GM18499 (cell line): ENCODE results near the gene HMGXB4.

Source experiments
- ATAC-seq: cut with Tn5 transposase; IDR thresholded peaks from one replicate; pipeline ENCODE4 v1.9.1; 2021; ENCODE audit warnings: moderate number of reproducible peaks; ENCODE audit not compliant: insufficient read depth, unreplicated experiment

Gene HMGXB4

DNA sequence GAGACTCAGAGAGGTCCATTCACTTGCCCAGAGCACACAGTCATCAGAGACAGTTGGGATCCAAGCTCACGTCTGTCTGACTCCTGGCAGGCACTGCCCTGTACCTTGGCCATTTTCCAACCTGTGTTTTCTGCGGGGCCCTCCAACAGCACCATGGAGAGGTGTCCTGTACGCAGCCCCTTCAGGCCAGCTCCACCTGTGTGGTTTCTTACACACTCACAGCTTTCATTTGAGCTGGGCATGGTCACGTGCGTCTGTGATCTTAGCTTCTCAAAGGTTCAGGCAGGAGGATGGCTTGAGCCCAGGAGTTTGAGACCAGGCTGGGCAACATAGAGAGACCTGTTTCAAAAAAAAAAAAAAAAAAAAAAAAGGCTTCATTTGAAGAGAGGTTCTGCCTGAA is 66.8 kb downstream of the HMGXB4 start:
- no peak for ATAC-seq

DNA sequence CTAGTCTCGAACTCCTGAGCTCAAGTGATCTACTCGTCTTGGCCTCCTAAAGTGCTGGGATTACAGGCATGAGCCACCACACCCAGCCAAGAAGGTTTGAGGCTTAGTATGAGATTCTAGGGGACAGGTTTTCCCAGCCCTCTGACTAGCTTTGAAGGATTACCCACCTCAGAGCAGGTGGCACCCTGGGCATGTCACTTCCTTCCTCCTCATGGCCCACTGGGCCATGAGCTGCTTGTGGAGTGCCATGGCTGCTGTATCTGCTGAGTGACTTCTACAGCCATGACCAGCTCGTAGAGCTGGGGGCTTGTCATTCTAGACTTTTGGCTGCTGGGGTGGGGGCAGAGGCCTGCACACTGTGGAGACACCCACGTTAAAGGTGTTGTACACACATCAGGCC is 67.5 kb downstream of the HMGXB4 start:
- no peak for ATAC-seq

DNA sequence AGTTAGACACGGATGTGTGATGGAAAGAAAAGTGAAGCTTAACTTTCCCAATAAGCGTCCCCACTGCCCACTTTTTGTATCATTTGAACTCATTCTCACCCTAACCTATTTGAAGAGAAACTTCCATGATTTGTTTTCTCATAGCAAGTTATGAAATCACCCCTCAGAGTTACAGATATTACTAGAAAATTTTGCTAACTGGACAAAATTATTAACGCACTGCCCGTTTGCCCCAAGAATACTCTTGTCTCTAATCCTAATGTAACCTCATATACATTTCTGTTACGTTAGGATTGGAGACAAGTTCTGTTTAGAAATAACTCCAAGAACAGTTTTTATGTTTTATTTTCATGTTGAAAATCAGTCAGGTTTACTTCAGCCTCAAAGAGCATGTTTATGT is 67.9 kb downstream of the HMGXB4 start:
- ATAC-seq = no peak

DNA sequence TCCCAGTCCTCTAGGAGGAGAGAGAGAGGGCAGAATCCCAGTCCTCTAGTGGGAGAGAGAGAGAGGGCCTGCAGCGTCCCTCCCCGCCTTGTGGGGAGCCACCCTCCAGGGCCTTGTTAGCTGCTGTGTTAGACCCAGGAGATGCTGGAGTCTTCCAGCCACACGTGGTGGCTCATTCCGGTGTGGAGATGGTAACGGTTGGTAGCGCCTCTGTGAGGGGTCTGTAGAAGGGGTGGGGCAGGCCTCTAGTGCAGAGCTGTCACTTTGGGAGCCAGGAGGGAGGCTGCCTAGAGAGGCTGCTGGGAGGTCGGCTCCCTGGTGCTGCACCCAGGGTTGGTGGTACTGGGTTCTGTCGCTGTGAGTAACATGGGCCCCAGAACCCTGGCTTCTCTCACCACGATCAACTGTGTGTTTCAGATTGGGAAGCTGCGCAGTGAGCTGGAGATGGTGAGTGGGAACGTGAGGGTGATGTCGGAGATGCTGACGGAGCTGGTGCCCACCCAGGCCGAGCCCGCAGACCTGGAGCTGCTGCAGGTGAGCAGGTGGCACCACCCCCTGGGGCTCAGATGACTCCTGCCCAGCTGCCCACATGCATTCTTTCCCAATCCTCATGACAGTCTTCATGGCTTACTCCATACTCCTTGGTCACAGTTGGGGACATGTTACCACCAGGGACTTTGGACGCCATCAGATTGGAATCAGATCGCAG is 69.7 kb downstream of the HMGXB4 start:
- ATAC-seq = no peak

DNA sequence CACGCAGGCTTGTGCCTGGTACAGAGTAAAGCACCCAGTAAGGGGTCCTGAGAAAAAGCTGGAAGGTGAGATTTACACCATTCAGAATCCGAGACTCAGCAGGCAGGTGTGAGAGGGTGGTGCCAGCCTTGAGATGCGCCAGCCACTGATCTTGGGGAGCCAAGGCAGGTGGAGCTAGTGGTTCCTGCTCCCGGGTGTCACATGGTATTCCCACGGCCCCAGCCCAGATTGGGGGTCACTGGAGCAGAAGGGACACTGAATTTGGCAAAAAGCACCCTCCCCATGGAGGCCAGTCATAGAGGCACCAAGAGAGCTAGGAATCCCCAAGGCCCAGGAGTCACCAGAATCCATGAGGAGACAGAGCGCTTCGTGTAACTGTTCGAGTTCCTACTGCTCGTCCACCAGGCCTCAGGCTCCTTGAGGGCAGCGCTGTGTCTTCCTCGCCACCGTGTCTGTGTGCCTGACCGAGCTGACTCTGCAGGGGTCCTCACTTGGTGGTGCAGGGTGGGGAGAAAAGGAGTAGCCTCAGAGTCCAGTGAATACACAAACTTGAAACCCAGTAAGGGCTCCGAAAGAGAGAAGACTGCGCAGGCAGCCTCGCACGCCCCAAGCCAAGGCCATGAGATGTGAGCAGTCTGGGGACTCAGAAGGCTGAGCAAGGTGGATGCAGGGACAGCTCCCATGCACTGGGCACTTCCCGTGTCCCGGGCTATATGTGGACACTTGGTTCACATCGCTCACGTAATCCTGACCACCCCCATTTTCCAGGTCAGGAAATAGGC is 70.6 kb downstream of the HMGXB4 start:
- no peak for ATAC-seq

DNA sequence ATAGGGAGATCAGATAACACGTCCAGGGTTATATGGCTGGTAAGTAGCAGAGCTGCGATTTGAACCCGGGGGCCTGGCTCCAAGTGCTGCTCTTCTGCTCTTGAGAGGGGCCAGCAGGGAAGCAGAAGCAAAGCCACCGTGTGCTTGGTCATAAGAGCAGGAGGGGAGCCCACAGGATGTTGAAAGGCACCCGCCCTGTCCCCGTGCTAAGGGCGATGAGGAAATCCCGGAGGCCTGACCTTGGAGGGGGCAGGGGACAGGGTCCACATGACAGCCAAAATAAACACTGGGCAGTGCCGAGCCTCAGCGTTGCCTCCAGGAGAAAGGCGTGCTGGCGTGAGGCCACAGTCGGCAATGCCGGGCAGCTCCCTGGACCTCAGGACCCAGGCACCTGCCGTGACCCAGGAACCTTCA is 71.2 kb downstream of the HMGXB4 start:
- no peak for ATAC-seq

DNA sequence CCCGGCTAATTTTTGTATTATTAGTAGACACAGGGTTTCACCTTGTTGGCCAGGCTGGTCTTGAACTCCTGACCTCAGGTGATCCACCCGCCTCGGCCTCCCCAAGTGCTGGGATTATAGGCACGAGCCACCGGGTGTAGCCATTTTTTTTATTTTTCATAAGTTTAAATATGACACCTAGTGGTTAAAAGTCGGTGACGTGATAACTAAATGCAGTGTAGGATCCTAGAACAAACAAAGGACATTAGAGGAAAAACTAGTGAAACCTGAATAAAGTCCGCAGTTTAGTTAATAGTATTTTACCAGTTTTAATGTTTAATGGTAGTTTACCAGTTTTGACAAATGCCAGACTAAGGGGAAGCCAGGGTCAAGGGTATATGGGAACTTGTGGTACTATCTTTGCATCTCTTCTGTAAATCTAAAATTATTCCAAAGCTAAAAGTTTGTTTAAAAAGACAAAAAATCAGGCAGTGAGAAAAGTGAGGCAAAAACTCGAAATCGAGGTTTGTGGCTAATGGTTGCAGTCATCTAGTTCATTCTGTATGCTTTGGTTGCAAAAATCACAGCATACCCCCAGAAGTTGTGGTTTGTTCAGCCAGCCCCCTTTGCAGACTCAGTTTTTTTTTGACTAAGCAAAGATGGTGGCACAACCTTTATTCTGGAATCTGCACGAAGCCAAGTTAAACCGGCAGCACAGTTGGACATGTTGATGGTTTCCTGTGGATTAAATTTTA is 72.0 kb downstream of the HMGXB4 start:
- ATAC-seq = no peak

DNA sequence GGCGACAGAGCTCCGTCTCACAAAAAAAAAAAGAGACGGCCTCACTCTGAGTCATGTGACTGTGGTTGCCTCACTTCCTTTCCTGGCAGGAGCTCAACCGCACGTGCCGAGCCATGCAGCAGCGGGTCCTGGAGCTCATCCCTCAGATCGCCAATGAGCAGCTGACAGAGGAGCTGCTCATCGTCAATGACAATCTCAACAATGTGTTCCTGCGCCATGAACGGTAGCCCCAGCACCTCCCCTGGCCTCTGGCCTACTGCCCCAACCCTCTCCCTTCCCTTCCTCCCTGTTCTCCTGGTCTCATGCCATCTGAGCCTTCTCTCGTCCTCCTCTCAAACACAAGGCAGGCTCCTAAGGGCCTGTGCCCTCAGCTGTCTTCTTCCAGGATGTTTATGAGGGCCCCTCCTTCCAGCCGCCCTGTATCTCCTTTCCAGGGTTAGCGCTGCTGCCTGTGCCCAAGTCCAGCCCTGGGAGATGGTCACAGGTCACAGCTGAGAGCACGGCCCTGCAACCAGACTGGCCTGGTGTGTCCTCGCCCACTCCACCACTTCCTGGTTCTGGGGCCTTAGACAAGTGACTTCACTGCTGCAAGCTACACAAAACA is 73.1 kb downstream of the HMGXB4 start:
- no peak for ATAC-seq

DNA sequence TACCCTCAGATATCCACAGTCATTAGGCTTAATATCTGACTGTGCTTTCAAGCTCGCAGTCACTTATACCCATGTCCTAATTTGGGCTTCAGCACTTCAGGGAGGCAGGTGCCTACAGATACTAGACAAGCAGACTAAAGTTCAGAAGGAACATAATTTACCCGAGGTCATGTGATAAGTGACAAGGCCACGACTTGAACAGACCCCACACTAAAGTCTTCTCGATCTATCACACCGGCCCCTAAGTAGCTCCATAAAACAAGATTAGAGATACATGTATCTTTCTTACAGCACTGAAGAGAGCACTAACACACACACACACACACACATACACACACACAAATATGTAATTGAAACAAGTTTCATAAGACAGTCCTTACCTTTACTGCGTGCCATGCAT is 75.0 kb downstream of the HMGXB4 start:
- no peak for ATAC-seq

DNA sequence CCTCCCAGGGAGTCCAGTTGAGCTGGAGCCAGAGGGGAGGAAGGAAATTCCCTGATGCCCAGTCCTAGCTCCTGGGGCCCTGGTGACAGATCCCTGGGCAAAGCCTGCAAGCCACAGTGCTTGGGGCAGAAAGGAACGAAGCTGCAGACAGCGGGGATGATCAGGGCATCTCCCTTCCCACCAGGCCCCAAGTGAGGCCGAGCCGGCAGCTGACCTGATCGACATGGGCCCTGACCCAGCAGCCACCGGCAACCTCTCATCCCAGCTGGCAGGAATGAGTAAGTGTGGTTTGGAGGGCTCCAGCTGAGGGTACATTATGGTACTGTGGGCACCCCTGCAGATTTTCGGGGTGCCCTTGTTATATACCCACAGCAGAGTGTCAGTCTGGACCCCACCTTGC is 75.9 kb downstream of the HMGXB4 start:
- ATAC-seq = no peak

DNA sequence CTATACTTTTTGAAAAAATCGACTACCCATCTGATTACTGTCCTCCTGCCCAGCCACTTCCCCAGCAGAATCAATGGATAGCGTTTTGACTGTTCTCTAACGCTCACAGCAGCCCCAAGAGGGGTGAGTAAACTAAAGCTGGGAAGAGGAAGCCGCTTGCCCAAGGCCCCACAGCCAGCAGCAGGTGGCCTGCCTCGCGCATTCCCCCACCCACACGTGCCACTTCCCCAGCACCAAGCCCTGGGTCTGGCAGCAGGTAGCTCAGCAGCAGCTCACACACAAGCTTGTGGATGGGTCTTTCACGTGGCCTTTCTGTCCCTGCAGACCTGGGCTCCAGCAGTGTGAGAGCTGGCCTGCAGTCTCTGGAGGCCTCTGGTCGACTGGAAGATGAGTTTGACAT is 76.7 kb downstream of the HMGXB4 start:
- ATAC-seq = no peak

DNA sequence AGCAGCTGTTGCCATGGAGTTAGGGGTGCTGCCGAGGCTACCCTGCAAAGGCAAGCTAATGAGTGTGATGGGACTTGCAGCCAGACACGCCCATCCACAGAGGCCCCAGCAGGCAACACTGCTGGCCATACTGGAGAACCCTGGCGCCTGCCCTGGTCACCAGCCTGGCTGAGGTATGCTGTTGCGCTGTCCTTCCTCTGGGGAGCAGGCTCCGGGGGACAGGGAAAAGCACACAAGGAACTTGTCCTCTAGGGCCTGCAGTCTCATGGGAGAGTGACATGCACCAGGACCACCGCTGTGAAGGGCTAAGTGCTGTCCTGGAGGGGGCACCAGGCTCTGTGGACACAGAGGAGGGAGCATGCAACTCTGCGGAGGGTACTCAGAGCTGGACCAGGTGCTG is 78.2 kb downstream of the HMGXB4 start:
- ATAC-seq = no peak

DNA sequence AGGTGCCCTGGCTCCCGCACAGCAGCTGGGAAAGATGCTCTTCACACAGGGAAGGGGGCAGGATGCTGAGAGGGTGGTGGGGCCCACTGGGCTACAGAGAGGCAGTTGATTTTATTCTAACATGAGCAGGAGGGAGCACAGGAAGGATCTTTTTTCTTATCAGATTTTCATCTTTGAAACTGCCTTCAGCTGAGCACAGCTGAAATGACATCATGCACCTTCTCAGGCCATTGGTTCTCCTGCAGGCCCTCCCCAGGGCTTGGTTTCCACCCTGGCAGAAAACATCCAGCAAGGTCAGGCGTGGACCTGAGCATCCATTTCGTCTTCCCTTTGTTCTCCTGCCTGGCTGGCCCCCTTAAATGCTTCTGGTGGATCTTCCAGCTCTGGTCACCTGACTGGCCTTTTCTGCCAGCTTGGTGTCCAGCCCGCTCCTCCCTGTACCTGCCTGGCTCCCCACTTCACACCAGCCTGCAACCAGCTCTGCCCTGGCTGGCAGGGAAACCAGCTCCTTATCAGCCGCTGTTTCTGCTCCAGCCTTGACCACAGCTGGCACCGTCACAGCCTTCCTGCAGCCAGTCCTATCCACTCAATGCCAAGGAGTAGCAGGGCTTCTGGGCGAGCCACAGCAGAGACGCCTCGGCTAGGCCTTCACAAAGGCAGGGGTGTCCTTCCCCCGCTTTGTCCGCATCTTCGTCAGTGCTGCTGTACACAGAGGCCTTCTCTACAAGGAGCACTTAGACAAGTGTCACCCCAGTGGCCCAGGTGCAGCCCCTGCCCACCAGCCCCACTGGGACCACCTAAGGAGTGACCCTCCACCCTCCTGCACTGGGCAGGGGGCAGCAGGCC is 78.9 kb downstream of the HMGXB4 start:
- ATAC-seq = no peak

DNA sequence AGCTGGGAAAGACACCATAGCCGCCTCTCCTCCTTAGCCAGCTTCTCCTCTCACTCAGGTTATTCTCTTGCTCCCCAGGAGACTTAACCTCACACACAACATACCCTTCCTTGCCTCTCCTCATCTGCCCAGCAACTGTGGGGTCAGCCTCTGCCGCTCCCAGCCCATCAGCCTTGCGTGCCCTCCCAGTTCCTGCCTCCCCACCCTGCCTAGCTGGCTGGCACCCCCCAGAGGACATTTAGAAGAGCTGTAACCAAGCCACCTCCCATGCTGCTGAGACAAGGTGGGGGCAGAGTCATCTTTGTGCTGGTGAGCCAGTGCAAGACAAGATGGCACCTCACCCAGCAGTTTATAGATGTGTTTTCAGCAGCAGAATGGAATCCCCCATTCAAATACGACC is 80.6 kb downstream of the HMGXB4 start:
- no peak for ATAC-seq

DNA sequence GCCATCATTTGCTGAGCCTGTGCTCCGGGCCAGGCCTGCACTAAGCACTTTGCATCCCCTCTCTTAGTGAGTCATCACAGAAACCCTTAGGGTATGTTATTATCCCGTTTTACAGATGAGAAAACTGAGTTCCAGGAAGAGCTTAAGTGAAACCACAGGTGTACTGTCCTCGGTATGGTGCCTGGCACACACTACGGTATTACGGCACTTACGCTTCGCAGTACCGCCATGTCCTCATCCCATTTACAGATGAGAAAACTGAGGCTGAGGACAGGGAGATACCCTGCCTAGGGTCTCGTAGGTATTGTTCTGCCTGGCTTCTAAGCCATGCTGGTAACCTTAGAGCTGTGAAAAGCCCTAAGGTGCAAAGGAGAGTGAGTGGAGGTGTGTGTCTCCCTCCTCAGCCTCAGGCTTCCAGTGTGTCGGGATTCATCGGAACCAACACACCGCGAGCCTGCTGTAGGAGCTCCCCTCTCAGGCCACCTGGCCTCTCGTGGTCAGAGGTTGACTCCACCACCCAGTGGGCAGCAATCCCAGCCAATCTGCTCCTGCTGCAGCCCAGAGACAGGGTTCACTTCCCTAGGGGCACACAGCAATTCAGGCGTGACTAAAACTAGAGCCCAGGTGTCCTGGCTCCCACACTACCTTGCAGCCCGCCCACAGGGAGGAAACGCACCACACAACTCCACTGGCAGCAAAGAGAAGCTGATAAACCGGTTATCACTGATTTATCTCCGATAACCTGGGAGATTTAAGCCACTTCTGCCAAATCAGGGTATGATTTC is 84.0 kb downstream of the HMGXB4 start:
- no peak for ATAC-seq

DNA sequence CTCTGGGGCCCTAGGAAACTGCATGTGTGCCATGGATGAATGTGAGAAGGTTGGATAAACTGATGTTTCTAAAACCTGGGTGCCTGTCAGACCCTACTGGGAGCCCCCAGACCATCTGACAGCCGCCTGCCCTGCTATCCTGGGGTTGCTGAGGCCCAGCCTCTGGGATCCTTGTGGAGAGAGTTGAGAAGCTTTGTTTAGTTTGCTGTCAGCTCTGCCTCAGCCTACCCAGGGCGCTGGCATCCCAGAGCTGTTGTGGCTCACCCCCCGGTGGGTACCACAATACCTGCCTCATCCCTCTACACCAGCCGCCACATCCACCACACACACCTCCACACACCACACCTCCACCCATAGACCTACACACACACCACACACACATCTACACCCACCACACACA is 85.1 kb downstream of the HMGXB4 start:
- no peak for ATAC-seq

DNA sequence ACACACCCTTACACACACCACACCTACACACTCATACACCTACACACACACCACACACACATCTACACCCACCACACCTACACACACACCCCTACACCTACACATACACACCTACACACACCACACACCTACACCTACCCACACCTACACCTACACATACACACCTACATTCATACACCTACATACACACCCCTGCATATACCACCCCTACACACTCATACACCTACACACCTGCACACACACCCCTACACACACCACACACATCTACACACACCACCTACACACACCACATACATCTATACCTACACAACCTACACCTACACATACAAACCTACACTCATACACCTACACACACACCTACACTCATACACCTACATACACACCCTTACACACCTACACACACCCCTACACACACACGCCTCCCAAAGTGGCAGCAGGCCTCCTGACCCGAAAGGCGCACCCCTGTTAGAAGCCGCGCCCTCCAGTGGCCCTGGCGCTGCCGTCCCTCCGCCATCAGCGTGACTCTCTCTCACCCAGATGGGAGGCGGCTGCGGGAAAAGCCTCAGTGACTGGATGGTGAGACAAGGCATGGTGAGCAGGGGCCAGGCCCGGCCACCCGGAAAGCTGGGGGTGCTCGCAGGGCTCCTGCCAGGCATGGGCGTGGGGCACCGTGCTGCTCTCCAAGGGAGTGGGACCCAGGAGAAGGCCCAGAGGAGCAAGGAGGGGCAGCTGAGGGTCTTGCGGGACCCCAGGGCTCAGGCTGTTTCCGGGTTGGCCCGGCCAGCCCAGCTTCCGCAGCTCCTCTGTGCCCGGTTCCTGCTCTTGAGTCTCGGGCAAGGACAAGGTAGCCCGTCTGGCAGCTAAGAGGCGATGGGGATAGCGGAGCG is 86.6 kb downstream of the HMGXB4 start:
- ATAC-seq = no peak

DNA sequence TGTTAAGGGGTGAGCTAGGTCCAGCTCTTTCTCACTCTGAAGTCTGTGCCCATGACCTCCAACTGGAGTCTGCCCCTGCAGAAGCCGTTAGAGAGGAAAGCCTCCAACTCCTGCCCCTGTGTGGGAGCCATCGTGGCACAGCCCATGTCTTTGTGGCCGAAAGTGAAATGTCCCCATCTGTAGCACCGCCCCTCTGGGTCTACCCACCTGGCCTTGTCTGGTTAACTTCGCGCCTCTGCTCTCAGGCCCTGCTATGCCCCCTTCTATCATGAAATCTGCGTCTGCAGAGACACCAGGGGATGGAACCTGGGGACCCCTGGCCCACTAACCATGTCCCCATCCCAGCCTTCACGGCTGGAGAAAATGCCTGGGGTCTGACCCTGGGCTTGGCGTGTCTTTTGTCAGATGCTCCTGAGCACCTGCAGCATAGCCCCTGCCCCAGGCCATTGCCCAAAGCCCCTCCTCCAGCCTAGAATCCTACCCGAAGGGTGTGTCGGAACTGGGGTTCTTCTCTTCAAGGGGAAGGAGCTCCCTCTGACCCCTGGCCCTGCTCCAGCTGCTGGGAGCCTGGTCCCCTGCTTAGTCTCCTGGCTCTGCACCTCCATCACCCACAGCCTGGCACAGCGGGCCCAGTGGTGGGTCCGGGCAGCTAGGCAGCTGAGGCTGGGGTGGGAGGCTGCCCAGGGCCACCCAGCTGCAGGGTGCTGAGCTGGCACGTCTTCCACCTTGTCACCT is 87.8 kb downstream of the HMGXB4 start:
- ATAC-seq = no peak
